Measurements from ENCODE around the gene JPH3. TPM values are rescaled to one million over a fixed set of nuclear protein-coding genes. Genes with fewer than 3 reads are reported as not detected.
"Not testable (repeated sequence)": the region's sequence is repeated elsewhere in the genome, so short reads cannot be mapped to it uniquely, and the experiment has no call there.

Gene JPH3
- polyA plus RNA-seq, 3 donors = 1.0 to 1.2 (median 1.1) TPM

GRCh38 chr16:87710887-87711286 is 108.6 kb downstream of the JPH3 start:
- DNase-seq = no peak

GRCh38 chr16:87712184-87712762 is 110.0 kb downstream of the JPH3 start:
- DNase-seq = no peak

GRCh38 chr16:87713451-87714229 is 111.3 kb downstream of the JPH3 start:
- DNase-seq = no peak

- no peak for DNase-seq
Observed at GRCh38 chr16:87715231-87715630, 112.9 kb downstream of the JPH3 start.

- DNase-seq = no peak
Observed at GRCh38 chr16:87715658-87716057, 113.3 kb downstream of the JPH3 start.

GRCh38 chr16:87718831-87719230 is 116.5 kb downstream of the JPH3 start:
- DNase-seq = not testable (repeated sequence)

- no peak for DNase-seq
Observed at GRCh38 chr16:87720446-87720845, 118.1 kb downstream of the JPH3 start.

- no peak for DNase-seq
Observed at GRCh38 chr16:87721622-87722585, 119.6 kb downstream of the JPH3 start.

GRCh38 chr16:87722590-87723225 is 120.4 kb downstream of the JPH3 start:
- no peak for DNase-seq

GRCh38 chr16:87723226-87723623 is 120.9 kb downstream of the JPH3 start:
- DNase-seq = peak; percentile 93

GRCh38 chr16:87724490-87725291 is 122.4 kb downstream of the JPH3 start:
- DNase-seq = no peak

- no peak for DNase-seq
Observed at GRCh38 chr16:87725596-87726235, 123.4 kb downstream of the JPH3 start.

- DNase-seq = not testable (repeated sequence)
Observed at GRCh38 chr16:87726577-87726976, 124.3 kb downstream of the JPH3 start.

GRCh38 chr16:87727346-87727745 is 125.0 kb downstream of the JPH3 start:
- no peak for DNase-seq

- DNase-seq = no peak
Observed at GRCh38 chr16:87728026-87728425, 125.7 kb downstream of the JPH3 start.

GRCh38 chr16:87729266-87729954 is 127.1 kb downstream of the JPH3 start:
- DNase-seq = no peak

GRCh38 chr16:87731607-87732006 is 129.3 kb downstream of the JPH3 start:
- DNase-seq = no peak

GRCh38 chr16:87733190-87733589 is 130.9 kb downstream of the JPH3 start:
- DNase-seq = no peak

GRCh38 chr16:87734644-87735043 is 132.3 kb downstream of the JPH3 start:
- no peak for DNase-seq
